ENCODE measurements around the gene NDUFAF7.
A peak's percentile ranks its signal among the peaks of the same experiment; 100 is the strongest.

The NDUFAF7 gene, protein sequence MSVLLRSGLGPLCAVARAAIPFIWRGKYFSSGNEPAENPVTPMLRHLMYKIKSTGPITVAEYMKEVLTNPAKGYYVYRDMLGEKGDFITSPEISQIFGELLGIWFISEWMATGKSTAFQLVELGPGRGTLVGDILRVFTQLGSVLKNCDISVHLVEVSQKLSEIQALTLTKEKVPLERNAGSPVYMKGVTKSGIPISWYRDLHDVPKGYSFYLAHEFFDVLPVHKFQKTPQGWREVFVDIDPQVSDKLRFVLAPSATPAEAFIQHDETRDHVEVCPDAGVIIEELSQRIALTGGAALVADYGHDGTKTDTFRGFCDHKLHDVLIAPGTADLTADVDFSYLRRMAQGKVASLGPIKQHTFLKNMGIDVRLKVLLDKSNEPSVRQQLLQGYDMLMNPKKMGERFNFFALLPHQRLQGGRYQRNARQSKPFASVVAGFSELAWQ

DNA sequence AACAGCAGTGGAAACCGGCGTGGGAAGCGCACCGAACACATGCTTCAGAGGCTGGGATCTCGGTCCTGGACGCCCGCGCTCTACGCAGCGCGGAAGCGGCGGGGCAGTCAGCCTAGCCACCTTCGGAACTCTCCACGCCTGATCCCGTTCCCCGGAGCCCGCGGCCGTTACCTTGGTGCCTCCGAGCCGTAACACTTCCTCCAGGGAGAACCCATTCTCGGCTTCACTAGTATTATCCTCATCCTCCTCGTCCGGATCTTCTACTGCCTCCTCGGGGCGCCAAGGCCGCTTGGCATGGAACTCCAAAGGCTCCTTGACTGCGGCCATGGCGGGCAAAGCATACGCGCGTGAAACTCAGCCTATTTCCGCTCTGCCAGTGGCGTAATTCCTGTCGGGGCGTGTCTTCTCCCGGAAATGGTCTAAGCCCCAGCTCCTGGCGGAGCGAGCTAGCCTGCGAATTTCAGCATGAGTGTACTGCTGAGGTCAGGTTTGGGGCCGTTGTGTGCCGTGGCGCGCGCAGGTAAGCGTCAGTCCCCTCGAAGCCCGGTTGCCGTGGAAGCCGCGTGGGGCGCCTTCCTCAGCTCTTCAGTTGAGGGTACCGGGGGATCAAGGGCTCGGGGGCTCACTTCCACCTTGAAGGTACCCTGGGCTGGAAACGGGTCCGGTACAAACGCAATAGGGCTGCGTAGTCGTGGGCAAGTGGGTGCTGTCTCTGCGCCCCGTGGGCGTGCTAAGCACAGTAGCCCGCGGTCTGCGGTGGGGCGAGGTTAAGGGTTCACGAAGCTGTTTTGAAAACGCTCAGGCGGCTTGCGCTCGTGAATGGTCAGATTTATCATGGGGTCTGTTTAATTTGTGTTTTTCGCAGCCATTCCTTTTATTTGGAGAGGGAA lies at the start of gene NDUFAF7, which contains the start of gene CEBPZ:
Gene NDUFAF7, plus strand, starts transcription at position 418 of the 890 bp plus-strand sequence. Its CDS starts 48 bp downstream, at position 466.
Gene CEBPZ, minus strand, starts transcription at position 356 of the 890 bp plus-strand sequence. Its CDS starts 29 bp downstream, at position 327.
- peak; percentile 81 for DNase-seq (ENCODE audit: extremely low read depth, low read depth)
- peak within 1 kb of the TSS; percentile 96 for H3K4me3 ChIP-seq (replicated peaks; ENCODE audit: low read depth, low read length)
- TF ChIP-seq, protein P1, sequence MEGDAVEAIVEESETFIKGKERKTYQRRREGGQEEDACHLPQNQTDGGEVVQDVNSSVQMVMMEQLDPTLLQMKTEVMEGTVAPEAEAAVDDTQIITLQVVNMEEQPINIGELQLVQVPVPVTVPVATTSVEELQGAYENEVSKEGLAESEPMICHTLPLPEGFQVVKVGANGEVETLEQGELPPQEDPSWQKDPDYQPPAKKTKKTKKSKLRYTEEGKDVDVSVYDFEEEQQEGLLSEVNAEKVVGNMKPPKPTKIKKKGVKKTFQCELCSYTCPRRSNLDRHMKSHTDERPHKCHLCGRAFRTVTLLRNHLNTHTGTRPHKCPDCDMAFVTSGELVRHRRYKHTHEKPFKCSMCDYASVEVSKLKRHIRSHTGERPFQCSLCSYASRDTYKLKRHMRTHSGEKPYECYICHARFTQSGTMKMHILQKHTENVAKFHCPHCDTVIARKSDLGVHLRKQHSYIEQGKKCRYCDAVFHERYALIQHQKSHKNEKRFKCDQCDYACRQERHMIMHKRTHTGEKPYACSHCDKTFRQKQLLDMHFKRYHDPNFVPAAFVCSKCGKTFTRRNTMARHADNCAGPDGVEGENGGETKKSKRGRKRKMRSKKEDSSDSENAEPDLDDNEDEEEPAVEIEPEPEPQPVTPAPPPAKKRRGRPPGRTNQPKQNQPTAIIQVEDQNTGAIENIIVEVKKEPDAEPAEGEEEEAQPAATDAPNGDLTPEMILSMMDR (IDR thresholded peaks at IDR 0.05; ENCODE audit: low read depth, low read length, missing control alignments): no peak

DNA sequence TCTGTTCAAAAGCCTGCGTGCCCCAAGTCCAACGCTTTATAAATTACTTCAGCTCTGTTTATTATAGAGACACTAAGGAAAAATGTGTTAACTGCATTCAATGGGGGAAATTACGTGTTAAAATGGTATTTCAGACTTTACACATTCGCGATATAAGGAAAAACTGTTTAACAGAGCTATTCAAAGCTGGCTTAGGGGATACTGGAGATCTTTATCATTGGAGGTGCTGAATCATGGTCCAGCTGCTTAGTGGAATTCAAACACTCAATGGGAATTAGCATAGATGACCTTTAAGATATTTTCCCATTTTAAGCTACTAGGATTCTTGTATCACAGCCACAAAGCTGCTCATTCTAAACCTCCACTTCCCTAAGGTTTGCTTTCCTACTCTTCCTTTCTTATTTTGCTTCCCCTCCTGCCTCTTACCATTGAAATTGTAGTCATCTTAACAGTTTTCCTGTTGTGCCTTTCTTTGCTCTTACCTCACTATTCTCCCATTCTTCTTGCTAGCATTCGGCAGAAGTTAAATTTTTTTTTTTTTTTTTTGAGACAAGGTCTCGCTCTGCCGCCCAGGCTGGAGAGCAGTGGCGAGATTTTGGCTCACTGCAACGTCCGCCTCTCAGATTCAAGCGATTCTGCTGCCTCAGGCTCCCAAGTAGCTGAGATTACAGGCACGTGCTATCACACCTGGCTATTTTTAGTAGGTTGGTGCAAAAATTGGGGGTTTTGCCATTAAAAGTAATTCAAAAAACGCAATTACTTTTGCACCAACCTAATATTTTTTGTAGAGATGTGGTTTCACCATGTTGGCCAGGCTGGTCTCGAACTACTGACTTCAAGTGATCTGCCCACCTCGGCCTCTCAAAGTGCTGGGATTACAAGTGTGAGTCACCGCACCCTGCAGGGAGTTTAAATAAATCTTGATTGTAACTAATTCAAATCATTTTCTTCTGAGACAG lies 49.5 kb upstream of the NDUFAF7 start:
- H3K4me3 ChIP-seq (replicated peaks; ENCODE audit: low read depth, low read length): no peak overlapping the region
- TF ChIP-seq, protein P1 (IDR thresholded peaks at IDR 0.05; ENCODE audit: low read depth, low read length, missing control alignments): no peak
- DNase-seq (ENCODE audit: extremely low read depth, low read depth): no peak

DNA sequence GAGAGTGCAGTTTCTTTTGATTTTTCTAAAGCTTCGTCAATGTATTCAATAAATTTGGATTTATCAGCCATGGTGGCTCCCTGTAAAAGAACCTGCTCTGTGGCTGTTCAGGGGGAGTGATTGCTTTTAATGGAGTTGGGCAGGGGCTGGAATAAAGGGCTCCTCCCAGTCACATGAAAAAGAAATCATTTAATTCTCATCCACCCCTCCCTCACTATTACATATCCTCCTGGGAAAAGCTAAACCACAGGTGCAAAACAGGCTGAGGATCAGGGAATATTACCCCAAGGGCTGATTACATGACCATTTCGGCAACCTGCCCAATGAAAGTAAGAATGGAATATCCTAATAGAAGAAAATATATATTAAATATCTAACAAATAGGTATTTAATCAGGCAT lies 42.9 kb upstream of the NDUFAF7 start, which contains the start of gene SULT6B1:
Gene SULT6B1, minus strand, starts transcription at position 101 of the 400 bp plus-strand sequence. Its CDS starts 30 bp downstream, at position 71.
- H3K4me3 ChIP-seq (replicated peaks; ENCODE audit: low read depth, low read length): no peak within 1 kb of the TSS
- DNase-seq (ENCODE audit: extremely low read depth, low read depth): no peak
- TF ChIP-seq, protein P1 (IDR thresholded peaks at IDR 0.05; ENCODE audit: low read depth, low read length, missing control alignments): no peak

DNA sequence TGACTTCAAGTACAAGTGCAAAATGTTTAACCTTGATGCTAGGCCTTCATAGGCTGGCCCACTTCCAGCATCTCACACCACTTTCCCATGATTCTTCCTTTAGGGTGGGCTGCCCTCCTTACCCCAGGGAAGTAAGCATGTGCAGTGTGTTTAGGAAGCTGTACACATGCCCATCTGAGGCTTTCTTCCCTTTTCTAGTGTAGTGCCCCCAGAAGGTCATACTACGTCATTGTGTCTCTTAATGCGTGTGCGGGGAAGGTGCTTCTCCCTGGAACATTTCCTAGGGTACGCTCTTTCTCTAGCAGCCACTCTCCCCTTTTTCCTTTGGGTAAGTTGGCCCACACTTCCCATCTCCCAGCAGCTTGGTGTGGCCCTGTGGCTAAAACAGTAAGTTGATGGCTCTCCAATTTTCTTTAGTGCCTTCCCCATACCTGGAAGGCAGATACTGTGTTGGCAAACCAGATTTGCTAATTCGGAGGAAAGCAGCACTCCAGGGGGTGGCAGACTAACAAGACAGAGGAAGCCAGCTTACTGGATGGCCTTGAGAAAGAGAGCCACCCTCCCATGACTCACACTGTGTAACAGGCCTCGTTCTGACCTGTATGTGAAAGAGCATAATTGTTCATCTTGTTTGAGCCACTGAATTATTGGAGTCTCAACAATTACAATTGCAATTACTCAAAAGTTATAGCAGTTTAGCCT lies 41.9 kb upstream of the NDUFAF7 start:
- no peak overlapping the region for H3K4me3 ChIP-seq (replicated peaks; ENCODE audit: low read depth, low read length)
- peak; percentile 29 for DNase-seq (ENCODE audit: extremely low read depth, low read depth)
- TF ChIP-seq, protein P1 (IDR thresholded peaks at IDR 0.05; ENCODE audit: low read depth, low read length, missing control alignments): no peak

DNA sequence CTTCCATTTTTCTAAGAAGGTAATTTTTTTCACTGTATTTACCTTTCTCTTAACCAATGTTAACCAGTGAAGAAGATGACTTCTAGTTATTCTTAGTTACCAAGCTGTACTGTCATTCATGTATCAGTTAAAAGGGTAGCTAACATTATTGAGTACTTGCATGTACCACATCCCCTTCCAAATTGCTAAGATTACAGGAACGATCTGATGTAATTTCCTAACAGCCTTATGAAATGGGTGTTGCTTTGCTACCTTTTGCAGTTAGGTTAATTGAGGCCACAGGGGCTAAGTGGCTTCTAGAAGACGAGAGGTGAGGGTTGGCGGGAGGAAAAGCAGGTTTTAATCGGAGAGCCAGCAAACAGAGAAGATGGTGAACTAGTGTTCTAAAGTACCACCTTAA lies 41.2 kb upstream of the NDUFAF7 start:
- no peak for DNase-seq (ENCODE audit: extremely low read depth, low read depth)
- TF ChIP-seq, protein P1 (IDR thresholded peaks at IDR 0.05; ENCODE audit: low read depth, low read length, missing control alignments): no peak
- no peak overlapping the region for H3K4me3 ChIP-seq (replicated peaks; ENCODE audit: low read depth, low read length)

Data from HFF-Myc (cell line).